ENCODE measurements around the gene CEP83. TPM values are rescaled to one million over a fixed set of nuclear protein-coding genes. Genes with fewer than 3 reads are reported as not detected.

CEP83 gene
- total and polyA plus RNA-seq, 9 of the 15 experiments (the other 6 are each of a cell fraction or from before 2014, with no cell fraction given) = 5.3 to 40.5 (median 31.3) TPM

DNA sequence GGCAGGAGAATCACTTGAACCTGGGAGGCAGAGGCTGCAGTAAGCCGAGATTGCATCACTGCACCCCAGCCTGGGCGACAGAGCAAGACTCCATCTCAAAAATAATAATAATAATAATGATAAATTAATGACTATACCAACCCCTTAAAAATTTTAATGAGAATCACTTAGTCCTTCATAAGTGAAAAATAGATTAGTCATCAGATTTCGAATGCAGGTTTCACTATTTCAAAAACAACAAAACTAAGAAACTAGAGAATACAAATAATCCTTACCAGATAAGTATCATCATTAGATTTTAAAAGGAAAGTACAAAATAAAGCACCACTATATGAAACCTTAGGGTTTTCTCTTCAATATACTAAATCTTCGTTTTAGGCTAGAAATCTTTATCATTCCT, 62.3 kb downstream of the CEP83 start:
- H3K9ac ChIP-seq (ENCODE audit: insufficient read depth in 1 of 2, low read depth in 2 of 2, low read length in 2 of 2) = no peak overlapping the region
- H4K20me1 ChIP-seq (replicated peaks; ENCODE audit: control insufficient read depth, insufficient read depth, low read length) = no peaks in the 10 kb centered on the region
- H2AFZ ChIP-seq (ENCODE audit: low read depth, low read length) = no peak overlapping the region
- ChIA-PET CTCF (ENCODE audit: low intra/inter-chr PET ratio) (no interaction called here), POLR2A (no interaction called here)
- 95% methylated on average over 4 of the region's 4 CpGs for WGBS (ENCODE audit: insufficient coverage, low coverage, missing lambda C conversion rate)
- H3K4me2 ChIP-seq (ENCODE audit: insufficient read depth, low read length) = no peak overlapping the region
- no peak for DNase-seq (ENCODE audit: extremely low read depth in 1 of 4, low spot score in 3 of 4)
- no TSS peak for BruUV-seq (replicated peaks)
- H3K4me3 ChIP-seq = no peak overlapping the region
- H3K9me3 ChIP-seq (replicated peaks; ENCODE audit: control insufficient read depth, insufficient read depth, low read depth, low read length) = no peaks in the 10 kb centered on the region
- no peaks in the 10 kb centered on the region for H3K79me2 ChIP-seq (ENCODE audit: control insufficient read depth, insufficient read depth, low read length)
- FAIRE-seq = no peak
- H3K9me1 ChIP-seq (ENCODE audit: control insufficient read depth, insufficient read depth, low read length) = no peaks in the 10 kb centered on the region
- ATAC-seq = no peak
- intact Hi-C loops (cut with micrococcal nuclease) = no loop called here
- H3K4me1 ChIP-seq (replicated peaks in 1 of 2; ENCODE audit: control insufficient read depth in 2 of 2, insufficient read depth in 2 of 2, low read length in 2 of 2) = no peaks in the 10 kb centered on the region
- TF ChIP-seq DACH1 (IDR thresholded peaks at IDR 0.05; ENCODE audit: partially characterized antibody) = no peak
- TF ChIP-seq MAFG (tag; conservative IDR thresholded peaks at IDR 0.05) = peak; percentile 61
- TF ChIP-seq MAFF (IDR thresholded peaks at IDR 0.05; ENCODE audit: low read length) = peak; percentile 37; the same call in 1 of the 2 replicates
- no peak for TF ChIP-seq ZNF23 (CRISPR knock-in tag; IDR thresholded peaks at IDR 0.05)
- TF ChIP-seq SREBF2 (CRISPR knock-in tag; IDR thresholded peaks at IDR 0.05) = no peak
- peak; percentile 88 for TF ChIP-seq ZNF316 (IDR thresholded peaks at IDR 0.05)
- TF ChIP-seq ZNF75A (CRISPR knock-in tag; IDR thresholded peaks at IDR 0.05) = no peak
- TF ChIP-seq, protein P1, sequence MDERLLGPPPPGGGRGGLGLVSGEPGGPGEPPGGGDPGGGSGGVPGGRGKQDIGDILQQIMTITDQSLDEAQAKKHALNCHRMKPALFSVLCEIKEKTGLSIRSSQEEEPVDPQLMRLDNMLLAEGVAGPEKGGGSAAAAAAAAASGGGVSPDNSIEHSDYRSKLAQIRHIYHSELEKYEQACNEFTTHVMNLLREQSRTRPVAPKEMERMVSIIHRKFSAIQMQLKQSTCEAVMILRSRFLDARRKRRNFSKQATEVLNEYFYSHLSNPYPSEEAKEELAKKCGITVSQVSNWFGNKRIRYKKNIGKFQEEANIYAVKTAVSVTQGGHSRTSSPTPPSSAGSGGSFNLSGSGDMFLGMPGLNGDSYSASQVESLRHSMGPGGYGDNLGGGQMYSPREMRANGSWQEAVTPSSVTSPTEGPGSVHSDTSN (CRISPR knock-in tag; IDR thresholded peaks at IDR 0.05; ENCODE audit: low read depth) = no peak
- TF ChIP-seq, protein P1 (tag; conservative IDR thresholded peaks at IDR 0.05; ENCODE audit: low read depth) = no peak
- peak; percentile 69; the same call in 1 of the 2 replicates for TF ChIP-seq C11orf30 (IDR thresholded peaks at IDR 0.05; ENCODE audit: low read depth)
- no peak overlapping the region for H3K27ac ChIP-seq (ENCODE audit: extremely low read depth, low read depth, low read length)
- in situ Hi-C loops (cut with MboI) = no loop called here
- no peaks in the 10 kb centered on the region for H3K27me3 ChIP-seq (ENCODE audit: control insufficient read depth in 2 of 2, insufficient read depth in 2 of 2, low read length in 2 of 2)
- peaks cover 25% of the 10 kb centered on the region; the same call in 2 of the 3 replicates for H3K36me3 ChIP-seq (ENCODE audit: control insufficient read depth, insufficient read depth, low read length)

Measured in K562 (cell line).